Keratinocyte (primary cell): ENCODE measurements around the gene HNF1B.
A peak's percentile ranks its signal among the peaks of the same experiment; 100 is the strongest.

ENCODE experiments used
- EZH2 ChIP-seq: IDR thresholded peaks from one replicate; pipeline ENCODE4 v1.6.1; 2012; ENCODE audit warnings: inconsistent platforms, mild to moderate bottlenecking, low read length, moderate library complexity
- TF ChIP-seq, protein P1 (sequence below), 3 experiments: IDR thresholded peaks in 1 of 3; conservative IDR thresholded peaks in 1 of 3; optimal IDR thresholded peaks in 1 of 3; 2 replicates in 2 of 3; 3 replicates in 1 of 3; pipeline versions ENCODE3 to v1.5.1; 2011; ENCODE audit warnings: low read length in 3 of 3, mild to moderate bottlenecking in 3 of 3, moderate library complexity in 2 of 3, control low read depth in 1 of 3, inconsistent platforms in 1 of 3; ENCODE audit not compliant: insufficient read depth in 2 of 3; ENCODE audit errors: extremely low read depth in 1 of 3

DNA sequence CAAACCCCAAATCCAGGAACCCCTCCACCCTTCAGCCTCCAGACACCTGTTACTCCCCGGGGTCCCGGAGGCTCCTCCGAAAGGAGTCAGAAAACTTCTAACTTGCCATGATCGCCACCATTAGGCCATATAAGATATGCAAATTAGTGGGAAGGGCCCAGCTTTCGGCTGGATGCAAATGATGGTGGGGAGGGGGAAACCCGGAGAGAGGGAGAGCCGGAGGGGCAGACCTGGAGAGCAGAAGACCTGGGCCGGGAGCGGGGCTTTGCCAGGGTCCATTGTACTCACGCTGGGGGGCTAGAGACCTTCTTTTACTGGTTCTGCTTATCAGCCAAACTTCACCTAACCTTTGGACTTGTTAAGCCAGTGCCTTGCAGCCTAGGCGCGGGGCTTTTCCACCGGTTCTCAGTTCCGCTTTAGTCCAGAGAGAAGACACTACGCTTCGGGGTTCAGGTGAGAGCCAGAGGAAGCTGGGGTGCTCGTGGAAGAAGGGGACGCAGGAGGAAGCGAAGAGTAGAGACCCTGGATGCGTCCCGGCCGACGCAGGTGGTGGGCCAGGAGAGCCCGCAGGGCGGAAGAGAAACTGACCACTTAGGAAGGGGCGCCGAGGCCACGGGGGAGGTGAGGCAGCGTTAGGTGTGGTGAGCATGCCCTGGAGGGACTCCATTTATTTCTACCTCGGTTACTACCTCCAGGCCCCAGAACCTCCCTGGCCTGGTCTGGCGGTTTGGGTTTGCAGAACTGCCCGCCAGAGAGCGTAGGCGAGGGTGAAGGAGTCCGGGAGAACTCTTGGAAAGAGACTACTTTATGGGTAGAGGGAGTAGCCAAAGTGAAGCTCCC is at the start of gene HNF1B:
- TF ChIP-seq, protein P1, sequence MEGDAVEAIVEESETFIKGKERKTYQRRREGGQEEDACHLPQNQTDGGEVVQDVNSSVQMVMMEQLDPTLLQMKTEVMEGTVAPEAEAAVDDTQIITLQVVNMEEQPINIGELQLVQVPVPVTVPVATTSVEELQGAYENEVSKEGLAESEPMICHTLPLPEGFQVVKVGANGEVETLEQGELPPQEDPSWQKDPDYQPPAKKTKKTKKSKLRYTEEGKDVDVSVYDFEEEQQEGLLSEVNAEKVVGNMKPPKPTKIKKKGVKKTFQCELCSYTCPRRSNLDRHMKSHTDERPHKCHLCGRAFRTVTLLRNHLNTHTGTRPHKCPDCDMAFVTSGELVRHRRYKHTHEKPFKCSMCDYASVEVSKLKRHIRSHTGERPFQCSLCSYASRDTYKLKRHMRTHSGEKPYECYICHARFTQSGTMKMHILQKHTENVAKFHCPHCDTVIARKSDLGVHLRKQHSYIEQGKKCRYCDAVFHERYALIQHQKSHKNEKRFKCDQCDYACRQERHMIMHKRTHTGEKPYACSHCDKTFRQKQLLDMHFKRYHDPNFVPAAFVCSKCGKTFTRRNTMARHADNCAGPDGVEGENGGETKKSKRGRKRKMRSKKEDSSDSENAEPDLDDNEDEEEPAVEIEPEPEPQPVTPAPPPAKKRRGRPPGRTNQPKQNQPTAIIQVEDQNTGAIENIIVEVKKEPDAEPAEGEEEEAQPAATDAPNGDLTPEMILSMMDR (optimal IDR thresholded peaks at IDR 0.05 in 1 of 3, IDR thresholded peaks at IDR 0.05 in 1 of 3, conservative IDR thresholded peaks at IDR 0.05 in 1 of 3; ENCODE audit: extremely low read depth in 1 of 3, insufficient read depth in 2 of 3, low read length in 3 of 3): no peak
- peak; percentile 80 for TF ChIP-seq EZH2
